Loucy (cell line): ENCODE measurements around the gene FBXW8.

Experiments used
- H2AFZ ChIP-seq: fragments of 200-600 bp; sonication (generic); 2 replicates; pipeline ENCODE4 v1.6.0; 2016; ENCODE audit warnings: antibody characterized with exemption, mild to moderate bottlenecking, low read length, moderate library complexity
- H3F3A ChIP-seq: fragments of 200-600 bp; 2 replicates; pipeline ENCODE4 v1.6.0; 2016; ENCODE audit warnings: antibody characterized with exemption, low read depth, mild to moderate bottlenecking
- H3K27me3 ChIP-seq: fragments of 200-600 bp; sonication (generic); 2 replicates; pipeline ENCODE4 v1.6.1; 2014; ENCODE audit warnings: low read length, mild to moderate bottlenecking; ENCODE audit not compliant: insufficient read depth, poor library complexity, severe bottlenecking
- H3K36me3 ChIP-seq: fragments of 200-600 bp; sonication (generic); 2 replicates; pipeline ENCODE4 v1.6.1; 2016; ENCODE audit warnings: low read length; ENCODE audit not compliant: insufficient read depth
- H3K4me1 ChIP-seq: fragments of 200-600 bp; sonication (generic); 2 replicates; pipeline ENCODE4 v1.5.1; 2014; ENCODE audit warnings: low read length, mild to moderate bottlenecking; ENCODE audit not compliant: insufficient read depth, poor library complexity, severe bottlenecking
- H3K4me2 ChIP-seq: fragments of 200-600 bp; sonication (generic); 2 replicates; pipeline ENCODE4 v1.6.0; 2014; ENCODE audit warnings: antibody characterized with exemption, low read length, low read depth, mild to moderate bottlenecking; ENCODE audit not compliant: poor library complexity, severe bottlenecking
- H3K4me3 ChIP-seq: fragments of 200-600 bp; sonication (generic); 2 replicates; pipeline ENCODE4 v1.5.1; 2014; ENCODE audit warnings: low read length, mild to moderate bottlenecking, mixed read lengths; ENCODE audit not compliant: poor library complexity, severe bottlenecking
- H3K79me2 ChIP-seq: fragments of 200-600 bp; sonication (generic); 2 replicates; pipeline ENCODE4 v1.6.1; 2014; ENCODE audit warnings: low read length; ENCODE audit not compliant: insufficient read depth
- H3K9ac ChIP-seq: fragments of 200-600 bp; sonication (generic); 2 replicates; pipeline ENCODE4 v1.6.0; 2014; ENCODE audit warnings: mild to moderate bottlenecking, low read depth, low read length, moderate library complexity; ENCODE audit not compliant: poor library complexity, severe bottlenecking
- H3K9me2 ChIP-seq: fragments of 200-600 bp; sonication (generic); replicated peaks from 2 replicates; pipeline ENCODE4 v1.6.1; 2016; ENCODE audit warnings: low read depth, low read length, mixed read lengths
- H3K9me3 ChIP-seq: fragments of 200-600 bp; sonication (generic); 2 replicates; pipeline ENCODE4 v1.6.1; 2014; ENCODE audit warnings: mild to moderate bottlenecking, antibody characterized with exemption, low read length, low read depth; ENCODE audit not compliant: insufficient read depth
- H4K20me1 ChIP-seq: fragments of 200-600 bp; sonication (generic); 2 replicates; pipeline ENCODE4 v1.6.0; 2014; ENCODE audit warnings: antibody characterized with exemption, low read length, mild to moderate bottlenecking; ENCODE audit not compliant: insufficient read depth, poor library complexity, severe bottlenecking
- EZH2phosphoT487 ChIP-seq: fragments of 200-600 bp; IDR thresholded peaks from 2 replicates; pipeline ENCODE4 v1.6.1; 2018; ENCODE audit warnings: antibody characterized with exemption, mild to moderate bottlenecking, moderate library complexity, borderline replicate concordance
- TF ChIP-seq, protein P1 (sequence below): fragments of 200-600 bp; sonication (generic); conservative IDR thresholded peaks from 2 replicates; pipeline ENCODE4 v1.5.1; 2014; ENCODE audit warnings: mild to moderate bottlenecking, antibody characterized with exemption, low read length

The FBXW8 gene

DNA sequence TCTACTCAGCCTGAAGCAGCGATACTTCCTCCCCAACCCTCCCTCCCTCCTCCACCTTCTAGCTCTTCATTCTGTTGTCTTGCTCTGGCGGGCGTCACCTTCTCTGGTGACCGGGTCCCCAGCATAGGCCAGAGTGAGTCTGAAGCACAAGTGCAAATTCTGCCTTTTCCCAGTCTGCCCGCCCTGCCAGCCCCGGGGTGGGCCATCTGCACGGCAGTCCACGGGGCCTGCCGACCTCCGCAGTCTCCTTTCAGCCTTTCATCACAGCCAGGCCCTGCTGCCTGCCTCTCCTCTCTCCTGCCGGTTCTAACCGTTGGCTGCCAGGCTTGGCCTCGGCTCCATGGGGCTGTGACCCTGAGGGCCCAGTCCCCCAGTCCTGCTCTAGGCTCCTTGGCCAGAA is 129.7 kb downstream of the FBXW8 start:
- H4K20me1 ChIP-seq, result no peaks in the 10 kb centered on the region
- no peaks in the 10 kb centered on the region for H3F3A ChIP-seq
- H3K27me3 ChIP-seq, result no peaks in the 10 kb centered on the region
- H3K9ac ChIP-seq, result peak overlapping the region; percentile 20
- no peak overlapping the region for H3K4me3 ChIP-seq
- H3K9me2 ChIP-seq, result no peaks in the 10 kb centered on the region
- H3K36me3 ChIP-seq, result peaks cover 32% of the 10 kb centered on the region; the same call in 1 of the 2 replicates
- H3K9me3 ChIP-seq, result no peaks in the 10 kb centered on the region
- no peak overlapping the region for H3K4me2 ChIP-seq
- TF ChIP-seq EZH2phosphoT487, result no peak
- TF ChIP-seq, protein P1, sequence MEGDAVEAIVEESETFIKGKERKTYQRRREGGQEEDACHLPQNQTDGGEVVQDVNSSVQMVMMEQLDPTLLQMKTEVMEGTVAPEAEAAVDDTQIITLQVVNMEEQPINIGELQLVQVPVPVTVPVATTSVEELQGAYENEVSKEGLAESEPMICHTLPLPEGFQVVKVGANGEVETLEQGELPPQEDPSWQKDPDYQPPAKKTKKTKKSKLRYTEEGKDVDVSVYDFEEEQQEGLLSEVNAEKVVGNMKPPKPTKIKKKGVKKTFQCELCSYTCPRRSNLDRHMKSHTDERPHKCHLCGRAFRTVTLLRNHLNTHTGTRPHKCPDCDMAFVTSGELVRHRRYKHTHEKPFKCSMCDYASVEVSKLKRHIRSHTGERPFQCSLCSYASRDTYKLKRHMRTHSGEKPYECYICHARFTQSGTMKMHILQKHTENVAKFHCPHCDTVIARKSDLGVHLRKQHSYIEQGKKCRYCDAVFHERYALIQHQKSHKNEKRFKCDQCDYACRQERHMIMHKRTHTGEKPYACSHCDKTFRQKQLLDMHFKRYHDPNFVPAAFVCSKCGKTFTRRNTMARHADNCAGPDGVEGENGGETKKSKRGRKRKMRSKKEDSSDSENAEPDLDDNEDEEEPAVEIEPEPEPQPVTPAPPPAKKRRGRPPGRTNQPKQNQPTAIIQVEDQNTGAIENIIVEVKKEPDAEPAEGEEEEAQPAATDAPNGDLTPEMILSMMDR, result no peak
- peaks cover 47% of the 10 kb centered on the region for H3K4me1 ChIP-seq
- H2AFZ ChIP-seq, result no peak overlapping the region
- H3K79me2 ChIP-seq, result no peaks in the 10 kb centered on the region

DNA sequence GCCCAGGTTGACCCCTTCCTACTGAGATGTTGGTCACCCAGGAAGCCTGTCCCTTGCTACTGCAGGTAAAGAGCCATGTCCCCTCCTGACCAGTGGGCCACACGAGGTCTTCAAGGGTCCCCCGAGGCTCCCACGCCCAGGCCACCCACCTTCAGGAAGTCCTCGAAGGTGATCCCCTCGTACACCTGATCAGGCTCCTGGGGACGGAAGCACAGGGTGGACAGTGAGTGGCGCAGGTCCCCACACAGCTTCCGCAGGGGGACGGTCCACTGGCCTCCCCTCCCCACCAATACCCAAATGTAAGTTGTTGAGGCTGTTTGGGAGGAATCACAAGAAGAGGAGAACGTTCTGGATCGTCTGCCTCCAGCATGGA is 131.0 kb downstream of the FBXW8 start:
- Histone ChIP-seq H4K20me1 (no peaks in the 10 kb centered on the region), H3K9me2 (no peaks in the 10 kb centered on the region), H3K4me1 (peaks cover 56% of the 10 kb centered on the region), H3K9ac (no peak overlapping the region), H2AFZ (no peak overlapping the region), H3F3A (no peaks in the 10 kb centered on the region), H3K4me2 (no peak overlapping the region), H3K27me3 (no peaks in the 10 kb centered on the region), H3K36me3 (peaks cover 34% of the 10 kb centered on the region; the same call in 1 of the 2 replicates), H3K4me3 (no peak overlapping the region), H3K9me3 (no peaks in the 10 kb centered on the region), H3K79me2 (no peaks in the 10 kb centered on the region)
- no peak for TF ChIP-seq EZH2phosphoT487
- TF ChIP-seq, protein P1, result no peak

DNA sequence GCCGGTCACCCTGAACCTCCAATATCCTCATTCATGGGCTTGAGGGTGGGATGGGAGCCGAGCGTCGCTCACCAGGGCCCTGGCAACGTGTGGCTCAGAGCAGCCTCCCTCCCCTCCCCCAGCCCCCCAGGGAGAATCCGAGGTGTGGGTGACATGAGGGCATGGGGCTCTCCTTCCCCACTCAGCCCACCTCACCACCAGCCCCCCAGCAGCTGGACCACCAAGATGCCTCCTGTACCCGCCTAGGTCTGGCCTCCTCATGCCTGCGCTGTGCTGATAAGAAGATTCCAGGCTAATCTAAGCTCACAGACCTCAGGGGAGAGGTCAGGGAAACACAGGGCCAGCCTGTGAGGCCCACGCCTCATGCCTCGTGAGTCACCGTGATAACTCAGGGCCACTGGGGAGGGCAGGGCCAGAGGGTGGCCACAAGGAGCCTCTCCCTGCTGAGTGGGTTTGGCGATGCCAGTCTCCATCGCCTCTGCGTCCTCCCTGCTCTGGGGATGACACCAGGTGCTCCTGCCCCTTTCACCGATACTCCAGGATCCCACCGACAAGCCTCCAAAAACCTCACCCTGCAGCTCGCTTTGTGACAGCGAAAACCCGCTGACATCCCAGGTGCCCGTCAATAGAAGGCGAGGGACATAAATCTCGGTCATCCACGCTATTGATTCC is 131.6 kb downstream of the FBXW8 start:
- Histone ChIP-seq H3K9ac (peak overlapping the region; percentile 38), H3F3A (no peaks in the 10 kb centered on the region), H3K36me3 (peaks cover 39% of the 10 kb centered on the region; the same call in 1 of the 2 replicates), H3K9me2 (no peaks in the 10 kb centered on the region), H3K9me3 (no peaks in the 10 kb centered on the region), H4K20me1 (no peaks in the 10 kb centered on the region), H3K4me3 (no peak overlapping the region), H3K4me2 (no peak overlapping the region), H3K4me1 (peaks cover 58% of the 10 kb centered on the region), H3K27me3 (no peaks in the 10 kb centered on the region), H3K79me2 (no peaks in the 10 kb centered on the region), H2AFZ (no peak overlapping the region)
- TF ChIP-seq, protein P1, result no peak
- no peak for TF ChIP-seq EZH2phosphoT487
